WERI-Rb-1 (cell line): Measurements from ENCODE around the gene RPEL1.

Experiments used
- DNase-seq: peaks from one replicate; pipeline ENCODE4 v3.0.0-alpha.2; 2020
- H3K27ac ChIP-seq: fragments of 250-450 bp; sonication (Bioruptor Pico); 2 replicates; pipeline ENCODE4 v1.5.1; 2020; ENCODE audit warnings: mild to moderate bottlenecking, moderate library complexity
- H3K27me3 ChIP-seq: fragments of 250-450 bp; sonication (Bioruptor Pico); 2 replicates; pipeline ENCODE4 v1.5.1; 2021; ENCODE audit warnings: mild to moderate bottlenecking, low read depth, moderate library complexity; ENCODE audit not compliant: insufficient read depth, severe bottlenecking
- H3K36me3 ChIP-seq: fragments of 250-450 bp; sonication (Bioruptor Pico); 2 replicates; pipeline ENCODE4 v1.5.1; 2020; ENCODE audit warnings: mild to moderate bottlenecking, moderate library complexity
- H3K4me3 ChIP-seq: 2 replicates; pipeline ENCODE4 v1.5.1; 2011; ENCODE audit warnings: low read depth, mild to moderate bottlenecking, control low read depth, low read length
- H3K9me3 ChIP-seq: fragments of 250-450 bp; sonication (Bioruptor Pico); 2 replicates; pipeline ENCODE4 v1.5.1; 2021; ENCODE audit warnings: mild to moderate bottlenecking, moderate library complexity; ENCODE audit not compliant: severe bottlenecking
- TF ChIP-seq, protein P1 (sequence below): IDR thresholded peaks from 2 replicates; pipeline ENCODE4 v1.5.1; 2011; ENCODE audit warnings: low read depth, mild to moderate bottlenecking, control low read depth, inconsistent platforms, low read length

The RPEL1 gene

DNA sequence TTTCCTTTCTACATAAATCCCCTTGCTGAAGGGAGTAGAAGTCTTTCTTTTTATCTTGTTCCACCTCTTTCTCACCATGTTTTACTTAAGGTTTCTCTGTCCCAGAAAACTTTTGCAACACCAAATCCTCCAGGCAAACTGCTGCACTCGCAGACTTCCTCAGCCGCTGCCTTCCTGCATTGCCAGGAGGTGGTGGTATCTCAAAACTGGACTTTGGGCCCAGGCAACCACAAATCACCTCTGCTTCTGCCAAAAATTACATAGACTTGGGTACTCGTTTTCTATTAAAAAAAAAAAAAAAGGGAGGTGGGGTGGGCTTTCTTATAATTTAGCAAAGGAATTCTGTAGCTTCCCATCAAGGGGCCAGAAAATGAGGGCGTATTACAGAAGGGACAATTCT, 45.9 kb downstream of the RPEL1 start:
- Histone ChIP-seq H3K9me3 (no peaks in the 10 kb centered on the region), H3K36me3 (peaks cover 33% of the 10 kb centered on the region), H3K4me3 (no peak overlapping the region), H3K27ac (no peak overlapping the region), H3K27me3 (no peaks in the 10 kb centered on the region)
- DNase-seq, result no peak
- TF ChIP-seq, protein P1, sequence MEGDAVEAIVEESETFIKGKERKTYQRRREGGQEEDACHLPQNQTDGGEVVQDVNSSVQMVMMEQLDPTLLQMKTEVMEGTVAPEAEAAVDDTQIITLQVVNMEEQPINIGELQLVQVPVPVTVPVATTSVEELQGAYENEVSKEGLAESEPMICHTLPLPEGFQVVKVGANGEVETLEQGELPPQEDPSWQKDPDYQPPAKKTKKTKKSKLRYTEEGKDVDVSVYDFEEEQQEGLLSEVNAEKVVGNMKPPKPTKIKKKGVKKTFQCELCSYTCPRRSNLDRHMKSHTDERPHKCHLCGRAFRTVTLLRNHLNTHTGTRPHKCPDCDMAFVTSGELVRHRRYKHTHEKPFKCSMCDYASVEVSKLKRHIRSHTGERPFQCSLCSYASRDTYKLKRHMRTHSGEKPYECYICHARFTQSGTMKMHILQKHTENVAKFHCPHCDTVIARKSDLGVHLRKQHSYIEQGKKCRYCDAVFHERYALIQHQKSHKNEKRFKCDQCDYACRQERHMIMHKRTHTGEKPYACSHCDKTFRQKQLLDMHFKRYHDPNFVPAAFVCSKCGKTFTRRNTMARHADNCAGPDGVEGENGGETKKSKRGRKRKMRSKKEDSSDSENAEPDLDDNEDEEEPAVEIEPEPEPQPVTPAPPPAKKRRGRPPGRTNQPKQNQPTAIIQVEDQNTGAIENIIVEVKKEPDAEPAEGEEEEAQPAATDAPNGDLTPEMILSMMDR, result no peak

DNA sequence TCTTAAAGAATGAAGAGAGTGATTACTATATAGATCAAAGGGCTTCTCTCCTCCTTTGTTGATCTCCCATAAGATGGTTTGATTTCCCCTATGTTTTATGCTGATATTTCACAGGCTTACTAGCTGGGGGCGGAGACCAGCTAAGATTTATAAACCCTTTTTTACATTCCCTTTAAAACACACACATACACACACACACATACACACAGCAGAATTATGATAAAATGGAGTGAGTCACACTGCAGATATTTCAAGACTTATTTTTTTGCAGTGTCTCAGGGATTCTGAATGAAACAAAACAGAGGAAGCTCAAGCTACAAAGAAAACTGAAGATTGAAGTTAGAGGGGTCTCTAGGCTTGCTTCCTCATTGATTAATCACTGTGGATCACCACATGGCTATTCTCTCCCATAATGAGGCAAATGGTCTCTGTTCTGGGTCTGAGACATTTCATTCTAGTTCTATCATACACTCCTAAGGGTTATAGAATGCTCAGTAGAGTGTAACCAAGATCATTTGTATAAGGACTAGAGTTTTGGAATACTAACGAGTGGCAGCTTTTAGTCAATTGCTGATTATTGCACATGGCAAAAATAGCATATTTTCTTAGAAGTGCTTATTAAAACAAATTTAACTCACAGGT, 49.8 kb downstream of the RPEL1 start:
- H3K9me3 ChIP-seq, result no peaks in the 10 kb centered on the region
- no peaks in the 10 kb centered on the region for H3K27me3 ChIP-seq
- no peak overlapping the region for H3K27ac ChIP-seq
- no peak for DNase-seq
- H3K36me3 ChIP-seq, result peaks cover 5% of the 10 kb centered on the region; the same call in 1 of the 2 replicates
- TF ChIP-seq, protein P1, result no peak
- H3K4me3 ChIP-seq, result no peak overlapping the region
